Skeletal muscle cell (primary cell): Measurements from ENCODE around the gene SLC22A23.

Experiments used
- DNase-seq: peaks from one replicate; pipeline ENCODE4 v3.0.0-alpha.2; 2010; ENCODE audit warnings: low read depth
- H3K4me3 ChIP-seq: 2 replicates; pipeline ENCODE4 v1.5.1; 2011; ENCODE audit warnings: low read depth, mild to moderate bottlenecking, control low read depth, low read length, moderate library complexity

SLC22A23 gene

DNA sequence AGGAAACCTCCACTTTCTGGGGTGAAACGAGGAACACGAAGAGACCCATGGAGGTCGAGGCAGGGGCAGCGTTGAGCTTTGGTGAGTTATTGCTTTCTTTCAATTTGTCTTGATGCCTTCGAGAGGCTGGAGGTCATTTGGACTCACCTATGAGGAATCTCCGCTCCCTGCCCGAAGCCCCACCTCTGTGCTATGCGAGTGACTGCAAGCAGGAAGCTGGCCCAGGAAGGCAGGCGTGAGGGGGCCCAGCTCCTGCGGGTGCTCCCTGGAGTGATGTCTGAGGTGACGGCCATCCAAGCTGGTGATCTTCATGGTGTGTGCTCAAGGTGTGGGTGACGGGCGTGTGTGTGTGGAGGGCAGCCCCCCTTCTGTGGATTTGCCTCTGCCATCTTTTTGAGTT lies 185.1 kb downstream of the SLC22A23 start:
- DNase-seq, result no peak
- H3K4me3 ChIP-seq, result no peak overlapping the region

- no peak overlapping the region for H3K4me3 ChIP-seq
- DNase-seq, result no peak
Observed at GRCh38 chr6:3270258-3270657, 186.6 kb downstream of the SLC22A23 start.

DNA sequence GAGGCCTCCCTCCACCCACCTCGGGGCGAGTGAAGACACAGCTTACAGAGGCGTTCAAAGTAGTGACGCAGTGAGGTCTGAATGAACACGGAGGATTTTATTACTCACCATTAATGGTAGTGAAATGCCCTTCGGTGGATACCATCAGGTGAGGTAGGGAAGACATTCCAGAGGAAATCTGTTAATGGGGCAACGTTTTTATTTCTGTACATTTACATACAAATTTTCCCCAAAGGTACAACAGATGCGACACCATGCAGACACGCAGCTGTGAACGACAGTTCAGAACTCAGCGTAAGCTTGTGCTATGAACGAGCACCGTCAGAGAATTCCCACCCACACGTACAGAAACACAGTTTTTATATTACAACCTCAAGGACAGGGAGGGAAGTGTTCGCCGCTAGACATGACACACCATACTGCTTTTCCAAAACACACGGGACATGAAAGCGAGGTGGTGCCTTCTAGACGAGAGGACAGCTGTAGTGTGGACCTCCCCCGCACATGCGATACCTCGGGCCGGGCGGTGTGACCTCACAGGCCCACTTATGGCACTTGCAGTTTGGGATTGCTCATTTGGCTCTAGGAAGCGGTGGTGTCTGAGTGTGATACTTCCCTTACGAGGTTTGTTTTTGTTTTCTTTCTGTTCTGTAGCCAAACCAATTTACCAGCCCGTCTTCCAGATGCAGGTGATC lies 187.4 kb downstream of the SLC22A23 start:
- no peak overlapping the region for H3K4me3 ChIP-seq

DNA sequence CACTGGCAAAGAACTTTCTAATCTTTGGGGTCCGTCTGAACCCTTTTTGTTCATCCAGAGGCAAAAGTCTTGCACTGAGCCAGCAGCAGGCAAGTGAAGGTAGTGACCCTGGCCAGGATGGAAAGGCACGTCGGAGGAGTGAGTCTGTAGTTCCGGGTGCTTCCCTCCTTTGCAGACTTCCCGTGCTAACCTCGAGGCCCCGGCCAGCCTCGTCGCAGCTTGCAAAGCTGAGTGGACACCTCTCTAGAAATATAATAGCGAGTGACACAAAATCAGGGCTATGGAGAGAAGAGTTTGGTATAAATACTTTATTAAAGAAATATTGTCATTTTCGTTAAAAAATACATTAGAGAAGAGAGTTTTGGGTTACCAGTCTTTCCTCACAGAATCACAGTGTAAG lies 188.2 kb downstream of the SLC22A23 start:
- no peak for DNase-seq
- H3K4me3 ChIP-seq, result no peak overlapping the region

More for the DNA sequence above, 187.4 kb downstream of the SLC22A23 start:
- no peak for DNase-seq

- no peak overlapping the region for H3K4me3 ChIP-seq
- DNase-seq, result no peak
Observed at GRCh38 chr6:3267162-3267561, 189.7 kb downstream of the SLC22A23 start.

DNA sequence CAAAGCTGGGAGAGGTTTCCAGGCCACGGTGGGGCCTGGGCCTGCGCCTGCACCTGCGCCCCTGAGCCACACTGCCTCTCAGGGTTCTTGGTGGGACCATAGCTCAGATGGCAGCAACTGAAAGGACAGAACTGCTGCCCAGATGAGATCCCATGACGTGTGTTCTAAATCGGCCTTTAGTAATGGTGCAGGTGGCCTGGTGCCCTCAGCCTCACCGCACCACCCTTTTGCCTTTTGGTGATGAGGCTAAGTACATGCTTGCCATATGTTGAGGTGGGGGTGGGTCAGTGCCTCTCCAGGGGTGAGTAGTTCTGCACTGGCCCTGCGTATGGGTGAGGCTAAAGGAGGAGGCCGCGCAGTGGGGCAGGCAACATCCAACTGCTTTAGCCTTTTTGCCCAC lies 190.7 kb downstream of the SLC22A23 start:
- no peak for DNase-seq
- no peak overlapping the region for H3K4me3 ChIP-seq

- DNase-seq, result no peak
- H3K4me3 ChIP-seq, result no peak overlapping the region
Observed at GRCh38 chr6:3265671-3266070, 191.2 kb downstream of the SLC22A23 start.

DNA sequence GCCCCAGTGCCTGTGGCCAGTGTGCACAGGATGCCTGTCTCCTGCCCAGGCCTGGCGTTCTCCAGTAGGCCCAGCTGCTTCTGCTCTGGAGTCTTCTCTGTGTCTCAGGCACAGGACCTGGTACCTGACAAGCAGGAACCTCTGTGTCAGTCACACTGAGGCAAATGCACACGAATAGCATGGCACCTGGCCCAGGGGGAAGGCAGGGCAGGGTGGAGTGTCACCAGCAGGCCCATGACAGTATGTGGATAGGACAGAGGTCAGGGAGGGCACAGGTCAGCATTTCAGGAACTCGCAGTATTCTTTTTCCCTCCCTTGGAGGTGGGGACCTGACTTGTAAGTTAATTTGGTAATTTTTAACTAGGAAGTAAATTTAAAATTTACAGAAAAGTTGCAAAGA lies 192.5 kb downstream of the SLC22A23 start:
- no peak overlapping the region for H3K4me3 ChIP-seq

GRCh38 chr6:3263096-3263495 lies 193.8 kb downstream of the SLC22A23 start:
- DNase-seq, result no peak
- no peak overlapping the region for H3K4me3 ChIP-seq

More for the DNA sequence above, 192.5 kb downstream of the SLC22A23 start:
- DNase-seq, result no peak

- no peak for DNase-seq
Observed at GRCh38 chr6:3261921-3262320, 194.9 kb downstream of the SLC22A23 start.

GRCh38 chr6:3261518-3261820 lies 195.4 kb downstream of the SLC22A23 start:
- no peak overlapping the region for H3K4me3 ChIP-seq

More at GRCh38 chr6:3261921-3262320, 194.9 kb downstream of the SLC22A23 start:
- no peak overlapping the region for H3K4me3 ChIP-seq

GRCh38 chr6:3260772-3261517 lies 195.9 kb downstream of the SLC22A23 start:
- no peak overlapping the region for H3K4me3 ChIP-seq
- no peak for DNase-seq

More at GRCh38 chr6:3261518-3261820, 195.4 kb downstream of the SLC22A23 start:
- no peak for DNase-seq

GRCh38 chr6:3260296-3260695 lies 196.6 kb downstream of the SLC22A23 start:
- no peak overlapping the region for H3K4me3 ChIP-seq
- no peak for DNase-seq

GRCh38 chr6:3259491-3259958 lies 197.3 kb downstream of the SLC22A23 start:
- H3K4me3 ChIP-seq, result peak overlapping the region; percentile 91
- DNase-seq, result no peak

DNA sequence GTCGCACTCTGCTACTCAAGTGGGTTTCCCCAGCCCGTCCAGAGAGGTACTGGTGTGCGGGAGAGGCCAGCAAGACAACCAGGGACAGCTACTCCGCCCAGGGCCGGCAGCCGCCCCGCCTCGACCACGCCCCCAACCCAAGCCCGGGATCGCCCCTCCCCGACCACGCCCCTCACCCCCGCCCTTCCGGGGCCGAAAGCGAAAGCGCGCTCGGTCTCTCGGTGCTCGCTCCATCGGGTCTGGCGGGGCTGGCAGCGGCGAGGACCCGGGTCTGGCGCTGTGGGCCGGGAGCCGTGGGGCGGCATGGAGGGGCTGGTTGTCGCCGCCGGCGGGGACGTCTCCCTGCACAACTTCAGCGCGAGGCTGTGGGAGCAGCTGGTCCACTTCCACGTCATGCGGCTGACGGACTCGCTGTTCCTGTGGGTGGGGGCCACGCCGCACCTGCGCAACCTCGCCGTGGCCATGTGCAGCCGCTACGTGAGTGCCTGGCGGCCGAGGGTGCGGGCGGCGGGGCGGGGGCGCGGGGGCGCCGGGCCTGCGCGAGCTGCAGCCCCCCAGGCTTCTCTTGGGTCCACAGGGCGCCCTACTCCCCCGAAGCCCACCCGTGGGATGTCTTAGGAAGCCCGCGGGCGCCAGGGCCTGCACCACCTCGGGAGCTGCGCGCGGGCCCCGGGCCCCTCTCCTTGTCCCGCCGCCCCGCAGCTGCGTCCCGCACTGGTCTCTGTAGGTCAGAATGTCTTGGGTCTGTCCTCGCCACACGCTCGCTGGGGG lies 197.9 kb downstream of the SLC22A23 start, which contains the start of gene PSMG4:
Gene PSMG4, plus strand, starts transcription at position 228 of the 771 bp plus-strand sequence. Its CDS starts 76 bp downstream, at position 304.
- DNase-seq, result peak; percentile 65
- peak within 1 kb of the TSS; percentile 91 for H3K4me3 ChIP-seq

DNA sequence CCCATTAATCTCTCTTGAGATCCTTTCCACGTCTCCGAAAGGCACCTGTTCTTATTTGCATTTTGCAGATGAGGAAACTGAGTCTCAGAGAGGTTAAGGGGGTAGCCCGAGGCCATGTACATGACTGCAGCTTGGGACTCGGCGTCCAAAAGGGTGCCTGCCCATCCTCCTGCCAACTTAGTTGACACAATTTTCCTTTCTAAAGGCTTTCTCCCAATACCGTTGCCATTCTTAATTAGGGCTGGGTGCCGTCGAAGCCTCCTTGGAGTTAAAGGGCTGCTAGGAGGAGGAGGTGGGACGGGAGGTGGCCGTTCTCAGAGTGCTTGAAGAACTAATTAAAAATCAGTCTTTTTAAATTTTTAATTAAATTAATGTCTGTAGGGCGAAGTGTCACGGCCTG lies 198.6 kb downstream of the SLC22A23 start:
- H3K4me3 ChIP-seq, result peak overlapping the region; percentile 91
- no peak for DNase-seq

DNA sequence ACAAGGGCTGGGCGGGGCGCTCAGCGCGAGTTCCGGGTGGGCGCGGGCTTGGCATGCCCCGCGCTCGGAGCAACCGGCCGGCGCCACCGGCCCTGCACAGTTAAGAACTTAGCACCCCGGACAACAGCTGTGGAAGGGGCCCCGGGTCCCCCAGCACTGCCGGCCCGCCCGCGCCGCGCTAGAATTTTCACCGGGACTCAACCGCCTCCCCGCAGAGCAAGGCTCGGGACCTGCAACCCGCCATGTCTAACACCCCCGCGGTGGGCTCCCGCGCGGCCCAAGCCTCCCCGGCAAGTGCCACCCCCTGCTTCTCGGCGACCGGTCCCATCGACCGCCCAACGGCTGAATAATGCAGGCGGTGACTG lies 203.3 kb downstream of the SLC22A23 start:
- H3K4me3 ChIP-seq, result no peak overlapping the region
- no peak for DNase-seq

DNA sequence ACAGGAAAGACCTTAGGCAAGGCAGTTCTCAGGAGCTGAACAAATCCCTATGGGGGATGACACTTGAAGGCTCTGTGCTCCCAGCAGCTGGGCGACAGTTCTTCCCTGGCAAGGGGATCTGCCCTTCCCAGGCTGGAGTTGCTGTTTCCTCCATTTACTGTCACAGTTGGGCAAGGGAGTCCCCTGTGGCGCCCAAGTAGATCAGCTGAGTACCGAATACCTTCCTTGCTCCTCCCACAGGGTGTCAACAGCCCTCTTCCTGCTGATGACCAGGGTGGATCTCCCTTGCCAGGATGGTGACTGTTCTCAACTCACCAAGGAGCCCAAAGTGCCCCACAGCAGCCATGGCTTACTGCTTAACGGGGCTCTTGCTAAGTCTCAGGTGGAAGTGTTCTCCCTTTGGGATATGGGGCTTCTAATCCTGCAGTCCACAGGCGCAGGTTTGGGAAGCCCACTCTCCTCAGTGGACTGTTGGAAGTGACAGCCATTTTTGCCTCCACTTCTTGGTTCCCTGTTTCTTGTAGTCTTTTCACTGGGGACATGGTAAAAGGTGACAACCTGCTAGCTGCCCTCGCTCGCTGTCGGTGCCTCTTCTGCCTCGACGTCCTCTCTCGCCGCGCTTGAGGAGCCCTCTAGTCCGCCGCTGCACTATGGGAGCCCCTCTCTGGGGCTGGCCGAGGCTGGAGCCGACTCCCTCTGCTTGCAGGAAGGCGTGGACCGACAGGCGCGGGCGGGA lies 203.8 kb downstream of the SLC22A23 start:
- no peak overlapping the region for H3K4me3 ChIP-seq

GRCh38 chr6:3252369-3252768 lies 204.5 kb downstream of the SLC22A23 start:
- DNase-seq, result no peak
- no peak overlapping the region for H3K4me3 ChIP-seq

More for the DNA sequence above, 203.8 kb downstream of the SLC22A23 start:
- DNase-seq, result no peak
